ENCODE measurements around the gene TRAM2. TPM values are rescaled to one million over a fixed set of nuclear protein-coding genes. Genes with fewer than 3 reads are reported as not detected.

Gene TRAM2
- total and polyA plus RNA-seq, 2 of the 13 experiments (the other 11 are each of a cell fraction or from before 2014, with no cell fraction given) = 49.1 to 72.5 TPM

DNA sequence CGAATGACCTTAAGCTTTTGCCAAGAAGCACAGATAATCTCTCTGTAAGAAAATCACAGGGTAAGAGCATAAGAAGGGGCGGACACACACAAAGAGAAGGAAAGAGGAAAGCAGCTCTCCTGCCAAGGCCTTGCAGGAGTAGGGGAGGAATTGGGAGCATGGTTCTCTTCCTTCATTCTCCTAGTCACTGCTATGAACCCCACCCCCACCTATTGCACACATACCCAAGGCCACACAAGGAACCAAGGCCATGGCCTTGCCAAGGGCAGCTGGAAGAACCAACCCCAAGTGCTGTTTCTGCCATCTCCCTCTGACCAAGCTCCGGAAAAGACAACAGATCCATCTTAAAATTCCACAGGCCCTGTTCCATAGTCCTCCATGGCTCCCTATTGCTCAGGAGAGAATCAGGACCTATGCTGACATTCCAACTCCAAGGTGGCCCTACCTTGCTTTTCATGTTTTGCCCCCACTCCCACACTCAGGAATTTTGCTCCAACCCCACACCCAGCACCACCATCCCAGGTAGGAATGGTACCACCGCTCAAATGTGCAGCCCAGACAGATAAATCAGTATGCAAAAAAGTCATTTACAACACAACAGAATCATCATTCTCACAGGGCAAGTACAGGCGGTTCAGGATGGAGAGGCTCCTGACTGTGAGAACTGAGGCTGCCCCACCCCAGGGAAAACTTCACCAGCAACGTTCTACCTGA lies 31.3 kb downstream of the TRAM2 start (continued):
- TF ChIP-seq ZBTB26 (CRISPR knock-in tag; IDR thresholded peaks at IDR 0.05; ENCODE audit: borderline replicate concordance) = peak; percentile 34; the same call in 1 of the 2 replicates
- no peak for TF ChIP-seq E2F5 (CRISPR knock-in tag; conservative IDR thresholded peaks at IDR 0.05)
- peak; percentile 15; the same call in 1 of the 2 replicates for TF ChIP-seq CEBPG (CRISPR knock-in tag; IDR thresholded peaks at IDR 0.05)
- TF ChIP-seq, protein P1, sequence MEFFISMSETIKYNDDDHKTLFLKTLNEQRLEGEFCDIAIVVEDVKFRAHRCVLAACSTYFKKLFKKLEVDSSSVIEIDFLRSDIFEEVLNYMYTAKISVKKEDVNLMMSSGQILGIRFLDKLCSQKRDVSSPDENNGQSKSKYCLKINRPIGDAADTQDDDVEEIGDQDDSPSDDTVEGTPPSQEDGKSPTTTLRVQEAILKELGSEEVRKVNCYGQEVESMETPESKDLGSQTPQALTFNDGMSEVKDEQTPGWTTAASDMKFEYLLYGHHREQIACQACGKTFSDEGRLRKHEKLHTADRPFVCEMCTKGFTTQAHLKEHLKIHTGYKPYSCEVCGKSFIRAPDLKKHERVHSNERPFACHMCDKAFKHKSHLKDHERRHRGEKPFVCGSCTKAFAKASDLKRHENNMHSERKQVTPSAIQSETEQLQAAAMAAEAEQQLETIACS (CRISPR knock-in tag; IDR thresholded peaks at IDR 0.05) = no peak
- no peak for TF ChIP-seq FOXA1 (IDR thresholded peaks at IDR 0.05)
- TF ChIP-seq FOXA1 (CRISPR knock-in tag; IDR thresholded peaks at IDR 0.05) = peak; percentile 27; the same call in 1 of the 2 replicates
- TF ChIP-seq ZNF207 (IDR thresholded peaks at IDR 0.05; ENCODE audit: borderline replicate concordance) = no peak
- TF ChIP-seq PAF1 (CRISPR knock-in tag; IDR thresholded peaks at IDR 0.05) = no peak
- no peak for TF ChIP-seq ZMYM2 (CRISPR knock-in tag; IDR thresholded peaks at IDR 0.05)
- TF ChIP-seq, protein P2, sequence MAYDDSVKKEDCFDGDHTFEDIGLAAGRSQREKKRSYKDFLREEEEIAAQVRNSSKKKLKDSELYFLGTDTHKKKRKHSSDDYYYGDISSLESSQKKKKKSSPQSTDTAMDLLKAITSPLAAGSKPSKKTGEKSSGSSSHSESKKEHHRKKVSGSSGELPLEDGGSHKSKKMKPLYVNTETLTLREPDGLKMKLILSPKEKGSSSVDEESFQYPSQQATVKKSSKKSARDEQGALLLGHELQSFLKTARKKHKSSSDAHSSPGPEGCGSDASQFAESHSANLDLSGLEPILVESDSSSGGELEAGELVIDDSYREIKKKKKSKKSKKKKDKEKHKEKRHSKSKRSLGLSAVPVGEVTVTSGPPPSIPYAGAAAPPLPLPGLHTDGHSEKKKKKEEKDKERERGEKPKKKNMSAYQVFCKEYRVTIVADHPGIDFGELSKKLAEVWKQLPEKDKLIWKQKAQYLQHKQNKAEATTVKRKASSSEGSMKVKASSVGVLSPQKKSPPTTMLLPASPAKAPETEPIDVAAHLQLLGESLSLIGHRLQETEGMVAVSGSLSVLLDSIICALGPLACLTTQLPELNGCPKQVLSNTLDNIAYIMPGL (CRISPR knock-in tag; IDR thresholded peaks at IDR 0.05; ENCODE audit: borderline replicate concordance in 1 of 2, low read depth in 1 of 2) = no peak; a peak in 1 of 4 replicates
- TF ChIP-seq, protein P3, sequence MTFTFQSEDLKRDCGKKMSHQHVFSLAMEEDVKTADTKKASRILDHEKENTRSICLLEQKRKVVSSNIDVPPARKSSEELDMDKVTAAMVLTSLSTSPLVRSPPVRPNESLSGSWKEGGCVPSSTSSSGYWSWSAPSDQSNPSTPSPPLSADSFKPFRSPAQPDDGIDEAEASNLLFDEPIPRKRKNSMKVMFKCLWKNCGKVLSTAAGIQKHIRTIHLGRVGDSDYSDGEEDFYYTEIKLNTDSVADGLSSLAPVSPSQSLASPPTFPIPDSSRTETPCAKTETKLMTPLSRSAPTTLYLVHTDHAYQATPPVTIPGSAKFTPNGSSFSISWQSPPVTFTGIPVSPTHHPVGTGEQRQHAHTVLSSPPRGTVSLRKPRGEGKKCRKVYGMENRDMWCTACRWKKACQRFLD (CRISPR knock-in tag; IDR thresholded peaks at IDR 0.05; ENCODE audit: borderline replicate concordance) = no peak
- TF ChIP-seq TCF12 (IDR thresholded peaks at IDR 0.05) = no peak
- TF ChIP-seq TCF12 (CRISPR knock-in tag; IDR thresholded peaks at IDR 0.05) = no peak
- no peak for TF ChIP-seq PHF8 (CRISPR knock-in tag; IDR thresholded peaks at IDR 0.05)
- no peak for TF ChIP-seq SRY (CRISPR knock-in tag; IDR thresholded peaks at IDR 0.05)
- no peak for TF ChIP-seq ZNF350 (CRISPR knock-in tag; IDR thresholded peaks at IDR 0.05; ENCODE audit: borderline replicate concordance, low read depth)
- TF ChIP-seq, protein P4, sequence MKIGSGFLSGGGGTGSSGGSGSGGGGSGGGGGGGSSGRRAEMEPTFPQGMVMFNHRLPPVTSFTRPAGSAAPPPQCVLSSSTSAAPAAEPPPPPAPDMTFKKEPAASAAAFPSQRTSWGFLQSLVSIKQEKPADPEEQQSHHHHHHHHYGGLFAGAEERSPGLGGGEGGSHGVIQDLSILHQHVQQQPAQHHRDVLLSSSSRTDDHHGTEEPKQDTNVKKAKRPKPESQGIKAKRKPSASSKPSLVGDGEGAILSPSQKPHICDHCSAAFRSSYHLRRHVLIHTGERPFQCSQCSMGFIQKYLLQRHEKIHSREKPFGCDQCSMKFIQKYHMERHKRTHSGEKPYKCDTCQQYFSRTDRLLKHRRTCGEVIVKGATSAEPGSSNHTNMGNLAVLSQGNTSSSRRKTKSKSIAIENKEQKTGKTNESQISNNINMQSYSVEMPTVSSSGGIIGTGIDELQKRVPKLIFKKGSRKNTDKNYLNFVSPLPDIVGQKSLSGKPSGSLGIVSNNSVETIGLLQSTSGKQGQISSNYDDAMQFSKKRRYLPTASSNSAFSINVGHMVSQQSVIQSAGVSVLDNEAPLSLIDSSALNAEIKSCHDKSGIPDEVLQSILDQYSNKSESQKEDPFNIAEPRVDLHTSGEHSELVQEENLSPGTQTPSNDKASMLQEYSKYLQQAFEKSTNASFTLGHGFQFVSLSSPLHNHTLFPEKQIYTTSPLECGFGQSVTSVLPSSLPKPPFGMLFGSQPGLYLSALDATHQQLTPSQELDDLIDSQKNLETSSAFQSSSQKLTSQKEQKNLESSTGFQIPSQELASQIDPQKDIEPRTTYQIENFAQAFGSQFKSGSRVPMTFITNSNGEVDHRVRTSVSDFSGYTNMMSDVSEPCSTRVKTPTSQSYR (CRISPR knock-in tag; IDR thresholded peaks at IDR 0.05; ENCODE audit: borderline replicate concordance) = peak; percentile 70; the same call in 1 of the 2 replicates
- TF ChIP-seq KLF12 (CRISPR knock-in tag; IDR thresholded peaks at IDR 0.05; ENCODE audit: borderline replicate concordance) = no peak
- no peak for TF ChIP-seq PCBP1 (IDR thresholded peaks at IDR 0.05; ENCODE audit: borderline replicate concordance, low read depth, low read length)

Measured in HepG2 (cell line).